Pancreas (tissue), 10 donors: ENCODE measurements around the gene GPHB5. TPM values are rescaled to one million over a fixed set of nuclear protein-coding genes. Genes with fewer than 3 reads are reported as not detected.

Source experiments
- ATAC-seq, 4 donors: fragments of 200-7000 bp; cut with Tn5 transposase; one replicate each; pipeline versions ENCODE4 v1.8.0 to v1.9.1; 2020; ENCODE audit warnings: mild to moderate bottlenecking in 4 of 4, moderate library complexity in 4 of 4
- DNase-seq, 6 donors: peaks; one replicate each; pipeline ENCODE4 v3.0.0-alpha.2; 2020
- FAIRE-seq: peaks from 2 replicates; lab custom pipeline; 2012; peaks lifted over from hg19 to GRCh38; lab: Jason Lieb, UNC
- H3K27ac ChIP-seq, 4 donors: fragments of 200-600 bp; sonication (generic); 1 replicate in 3 of 4; 2 replicates in 1 of 4; pipeline versions ENCODE4 v1.5.0 to v1.8.0; 2020
- H3K27me3 ChIP-seq, 4 donors: fragments of 200-600 bp; one replicate each; pipeline ENCODE4 v1.8.0; 2021
- H3K36me3 ChIP-seq, 3 donors: fragments of 200-600 bp; sonication (generic) in 1 of 3; one replicate each; pipeline versions ENCODE4 v1.5.0 to v1.8.0; 2020 to 2021
- H3K4me1 ChIP-seq, 3 donors: fragments of 200-600 bp; one replicate each; pipeline ENCODE4 v1.8.0; 2021
- H3K4me3 ChIP-seq, 4 donors: fragments of 200-600 bp; sonication (generic) in 2 of 4; one replicate each; pipeline versions ENCODE4 v1.5.0 to v1.8.0; 2020 to 2021
- H3K9me3 ChIP-seq, 4 donors: fragments of 200-600 bp; one replicate each; pipeline ENCODE4 v1.8.0; 2021
- CTCF ChIP-seq, 4 donors: fragments of 200-600 bp; sonication (generic) in 3 of 4; IDR thresholded peaks; one replicate each; pipeline versions ENCODE4 v1.5.0 to v1.8.0; 2021; ENCODE audit warnings: antibody characterized with exemption in 4 of 4
- WGBS, 2 donors: extraction: QIAGEN DNeasy Blood & Tissue Kit; methylation state at CpG; one replicate each; pipeline ENCODE4 v1.1.7; 2013; 5-methylcytosine and 5-hydroxymethylcytosine counted together
- intact Hi-C, 3 donors: fragments of 100-400 bp; cut with DNase I; formaldehyde crosslinking; loops; one replicate each; pipeline versions ENCODE4 v1.11.1 to v1.14.2; 2022
- polyA plus RNA-seq, 2 donors: library from polyadenylated mRNA; stranded (reverse); fragments of 200-250 nt; gene quantifications; one replicate each; pipeline ENCODE4 v1.2.3, GENCODE V29; 2013
- total RNA-seq, 6 donors: library from RNA; stranded (reverse); fragmentation: NEBNext Ultra II Directional in 4 of 6; extraction: Animal tissue kit (Norgen Biotek cat#: 25700) in 4 of 6; gene quantifications; one replicate each; pipeline versions ENCODE4 v1.2.1 to v1.2.4, GENCODE V29; 2021 to 2023
- donor health status: healthy with polysubstance abuse.
- donor health status: DM: no; HTN: no; CAD: no; lungs with moderate emphysema.
- donor health status: DM: no; HTN: no; CAD: no.
- donor health status: control.
- donor health status: control.
- donor health status: Bipolar disorder and iron deficiency.
- donor health status: DM: yes; HTN: yes; CAD: no.
- donor health status: DM: no; HTN: no; CAD: no.
- donor health status: DM: no; HTN: no; CAD: no.
- donor health status: DM: yes; HTN: yes; CAD: no.

GPHB5 gene
- total and polyA plus RNA-seq, 8 donors, result not detected

- no peaks in the 10 kb centered on the region for H3K27me3 ChIP-seq
- no peak for DNase-seq
- no peak overlapping the region for H3K4me3 ChIP-seq
- peak in 3 of 4 donors; percentile 28 to 59 (median 53) for ATAC-seq
- intact Hi-C loops, result loop anchor here in 1 of 3 donors (10.0 kb wide), 2 partner anchors 99 to 1109 kb away; no protein-coding TSS in a partner anchor
- H3K4me1 ChIP-seq, result no peaks in the 10 kb centered on the region
- TF ChIP-seq CTCF (IDR thresholded peaks at IDR 0.05), result no peak
- no peak for FAIRE-seq
- H3K9me3 ChIP-seq, result no peaks in the 10 kb centered on the region
- 72 to 78% methylated on average over 8 of the region's 8 CpGs for WGBS, 2 donors
- no peaks in the 10 kb centered on the region for H3K36me3 ChIP-seq
- H3K27ac ChIP-seq, result no peak overlapping the region
Observed at GRCh38 chr14:63273717-63274655, 44.7 kb downstream of the GPHB5 start.

- intact Hi-C loops, result loop anchor here in 1 of 3 donors (10.0 kb wide), 2 partner anchors 98 to 1108 kb away; no protein-coding TSS in a partner anchor
- no peaks in the 10 kb centered on the region for H3K4me1 ChIP-seq
- no peaks in the 10 kb centered on the region for H3K27me3 ChIP-seq
- FAIRE-seq (no peak), ATAC-seq (no peak), DNase-seq (no peak)
- no peak for TF ChIP-seq CTCF (IDR thresholded peaks at IDR 0.05)
- H3K4me3 ChIP-seq, result no peak overlapping the region
- H3K36me3 ChIP-seq, result no peaks in the 10 kb centered on the region
- no peaks in the 10 kb centered on the region for H3K9me3 ChIP-seq
- H3K27ac ChIP-seq, result no peak overlapping the region
- 61 to 67% methylated on average over 3 of the region's 3 CpGs for WGBS, 2 donors
Observed at GRCh38 chr14:63273129-63273528, 45.6 kb downstream of the GPHB5 start.

DNA sequence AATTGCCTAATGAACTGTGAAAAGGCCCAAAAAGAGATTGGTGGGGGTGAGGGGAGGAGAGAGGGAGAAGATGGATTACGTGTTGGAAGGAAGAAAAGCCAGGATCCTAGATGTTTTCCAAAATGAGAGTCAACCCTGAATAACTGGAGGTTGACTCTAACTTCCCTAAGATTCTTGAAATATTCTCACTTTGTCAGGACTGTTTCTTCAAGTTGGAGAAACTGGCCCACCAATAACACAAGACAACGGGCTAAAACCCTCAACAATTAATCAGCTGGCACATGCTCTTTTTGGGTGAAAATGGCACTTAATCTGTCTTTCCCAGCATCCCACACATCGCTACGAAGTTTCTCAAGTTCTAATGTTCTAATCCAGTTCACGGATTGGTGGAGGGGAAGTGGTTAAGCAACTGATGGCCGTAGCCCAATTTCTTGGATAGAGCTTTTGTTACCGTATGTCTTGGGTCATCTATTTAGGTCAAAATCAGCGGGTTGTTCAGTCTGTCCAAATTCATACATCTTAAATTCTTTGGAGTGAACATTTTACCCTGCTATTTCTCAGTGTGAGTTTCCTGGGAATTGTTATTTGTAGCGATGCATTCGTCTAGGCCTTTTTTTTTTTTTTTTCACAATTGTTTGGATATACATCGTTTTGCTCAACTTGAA is 49.0 kb downstream of the GPHB5 start:
- 73 to 87% methylated on average over 11 of the region's 11 CpGs for WGBS, 2 donors

DNA sequence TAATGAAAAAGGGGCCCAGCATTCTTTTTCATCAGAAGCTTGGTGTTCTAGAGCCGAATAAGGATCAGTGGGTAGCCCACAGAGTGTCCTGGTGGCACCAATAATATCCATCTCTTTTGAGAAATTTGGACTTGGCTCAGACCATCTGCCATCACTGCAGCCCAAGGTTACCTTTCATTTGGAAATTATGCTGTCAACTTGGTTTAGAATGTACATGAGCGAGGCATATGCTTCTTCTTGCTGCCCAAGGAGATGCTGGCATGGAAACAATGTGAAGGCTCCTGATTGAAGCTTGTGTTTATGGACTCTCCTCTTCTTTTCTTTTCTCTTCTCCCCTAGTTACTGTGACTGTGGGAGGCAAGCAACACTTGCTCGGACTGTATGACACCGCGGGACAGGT is 50.0 kb downstream of the GPHB5 start:
- intact Hi-C loops, result no loop called here
- H3K27me3 ChIP-seq, result no peaks in the 10 kb centered on the region
- H3K36me3 ChIP-seq, result no peaks in the 10 kb centered on the region
- DNase-seq (no peak), FAIRE-seq (no peak), ATAC-seq (no peak)
- no peaks in the 10 kb centered on the region for H3K9me3 ChIP-seq
- WGBS, 2 donors, result 70 to 92% methylated on average over 5 of the region's 5 CpGs
- no peaks in the 10 kb centered on the region for H3K4me1 ChIP-seq
- no peak for TF ChIP-seq CTCF (IDR thresholded peaks at IDR 0.05)
- H3K4me3 ChIP-seq, result no peak overlapping the region
- no peak overlapping the region for H3K27ac ChIP-seq

More for the DNA sequence above, 49.0 kb downstream of the GPHB5 start:
- TF ChIP-seq CTCF (IDR thresholded peaks at IDR 0.05), result no peak
- Histone ChIP-seq H3K27me3 (no peaks in the 10 kb centered on the region), H3K4me3 (no peak overlapping the region), H3K36me3 (no peaks in the 10 kb centered on the region), H3K27ac (no peak overlapping the region), H3K4me1 (no peaks in the 10 kb centered on the region), H3K9me3 (no peaks in the 10 kb centered on the region)
- peak in 1 of 4 donors; percentile 25 for ATAC-seq
- FAIRE-seq, result no peak
- DNase-seq, result no peak
- intact Hi-C loops, result loop anchor here in 1 of 3 donors (10.0 kb wide), 2 partner anchors 95 to 1105 kb away; no protein-coding TSS in a partner anchor
